Upper lobe of right lung (tissue), 1 donor: Measurements from ENCODE around the gene MAP4K4. TPM values are rescaled to one million over a fixed set of nuclear protein-coding genes. Genes with fewer than 3 reads are reported as not detected.

Experiments
- ATAC-seq: fragments of 200-7000 bp; cut with Tn5 transposase; one replicate; pipeline ENCODE4 v1.9.1; 2020; ENCODE audit warnings: mild to moderate bottlenecking, moderate library complexity
- DNase-seq: peaks from one replicate; pipeline ENCODE4 v3.0.0-alpha.2; 2020
- H3K27ac ChIP-seq: fragments of 200-600 bp; one replicate; pipeline ENCODE4 v1.8.0; 2022
- H3K27me3 ChIP-seq: fragments of 200-600 bp; one replicate; pipeline ENCODE4 v1.8.0; 2022; ENCODE audit warnings: mild to moderate bottlenecking
- H3K36me3 ChIP-seq: fragments of 200-600 bp; one replicate; pipeline ENCODE4 v1.8.0; 2022
- H3K4me1 ChIP-seq: fragments of 200-600 bp; one replicate; pipeline ENCODE4 v1.8.0; 2022
- H3K4me3 ChIP-seq: fragments of 200-600 bp; one replicate; pipeline ENCODE4 v1.8.0; 2022; ENCODE audit warnings: mild to moderate bottlenecking
- H3K9me3 ChIP-seq: fragments of 200-600 bp; one replicate; pipeline ENCODE4 v1.8.0; 2022
- CTCF ChIP-seq: fragments of 200-600 bp; IDR thresholded peaks from one replicate; pipeline ENCODE4 v1.8.0; 2022; ENCODE audit warnings: antibody characterized with exemption
- intact Hi-C: fragments of 100-400 bp; cut with DNase I; formaldehyde crosslinking; loops from one replicate; pipeline ENCODE4 v1.11.0; 2022
- total RNA-seq: library from RNA; stranded (reverse); fragmentation: NEBNext Ultra II Directional; extraction: Animal tissue kit (Norgen Biotek cat#: 25700); gene quantifications from one replicate; pipeline ENCODE4 v1.2.1, GENCODE V29; 2021
- donor health status: DM: no; HTN: yes; CAD: no; lungs with severe emphysema.

MAP4K4 gene
- total RNA-seq, 1 donor from 2014 or later: 88.7 TPM

GRCh38 chr2:101741775-101742520, 44.4 kb downstream of the MAP4K4 start:
- H3K36me3 ChIP-seq: no peaks in the 10 kb centered on the region
- no peak overlapping the region for H3K27ac ChIP-seq
- no peaks in the 10 kb centered on the region for H3K9me3 ChIP-seq
- ATAC-seq (peak; percentile 51), DNase-seq (no peak)
- intact Hi-C loops: no loop called here
- peaks cover 54% of the 10 kb centered on the region for H3K4me1 ChIP-seq
- H3K27me3 ChIP-seq: no peaks in the 10 kb centered on the region
- no peak for TF ChIP-seq CTCF
- H3K4me3 ChIP-seq: no peak overlapping the region

- no peak overlapping the region for H3K4me3 ChIP-seq
Observed at GRCh38 chr2:101742547-101742946, 45.0 kb downstream of the MAP4K4 start.

GRCh38 chr2:101743288-101743687, 45.8 kb downstream of the MAP4K4 start:
- no peak overlapping the region for H3K4me3 ChIP-seq
- no peak overlapping the region for H3K27ac ChIP-seq
- peaks cover 57% of the 10 kb centered on the region for H3K4me1 ChIP-seq

More at GRCh38 chr2:101742547-101742946, 45.0 kb downstream of the MAP4K4 start:
- Histone ChIP-seq H3K4me1 (peaks cover 54% of the 10 kb centered on the region), H3K27me3 (no peaks in the 10 kb centered on the region), H3K9me3 (no peaks in the 10 kb centered on the region), H3K36me3 (no peaks in the 10 kb centered on the region), H3K27ac (no peak overlapping the region)
- ATAC-seq (no peak), DNase-seq (no peak)
- intact Hi-C loops: no loop called here
- no peak for TF ChIP-seq CTCF

GRCh38 chr2:101744832-101745231, 47.3 kb downstream of the MAP4K4 start:
- no peak for TF ChIP-seq CTCF
- ATAC-seq (no peak), DNase-seq (no peak)
- peaks cover 58% of the 10 kb centered on the region for H3K4me1 ChIP-seq
- intact Hi-C loops: no loop called here
- H3K9me3 ChIP-seq: no peaks in the 10 kb centered on the region
- H3K4me3 ChIP-seq: no peak overlapping the region
- no peaks in the 10 kb centered on the region for H3K36me3 ChIP-seq
- no peak overlapping the region for H3K27ac ChIP-seq
- no peaks in the 10 kb centered on the region for H3K27me3 ChIP-seq

More at GRCh38 chr2:101743288-101743687, 45.8 kb downstream of the MAP4K4 start:
- DNase-seq (no peak), ATAC-seq (no peak)
- Histone ChIP-seq H3K27me3 (no peaks in the 10 kb centered on the region), H3K36me3 (no peaks in the 10 kb centered on the region), H3K9me3 (no peaks in the 10 kb centered on the region)
- intact Hi-C loops: no loop called here
- no peak for TF ChIP-seq CTCF

GRCh38 chr2:101745711-101746694, 48.5 kb downstream of the MAP4K4 start:
- no peak for TF ChIP-seq CTCF
- Histone ChIP-seq H3K4me3 (no peak overlapping the region), H3K4me1 (peaks cover 53% of the 10 kb centered on the region), H3K27me3 (no peaks in the 10 kb centered on the region), H3K27ac (no peak overlapping the region), H3K9me3 (no peaks in the 10 kb centered on the region), H3K36me3 (no peaks in the 10 kb centered on the region)
- DNase-seq (no peak), ATAC-seq (no peak)
- intact Hi-C loops: no loop called here
